Measurements from ENCODE around the gene DYSF.

Gene DYSF

DNA sequence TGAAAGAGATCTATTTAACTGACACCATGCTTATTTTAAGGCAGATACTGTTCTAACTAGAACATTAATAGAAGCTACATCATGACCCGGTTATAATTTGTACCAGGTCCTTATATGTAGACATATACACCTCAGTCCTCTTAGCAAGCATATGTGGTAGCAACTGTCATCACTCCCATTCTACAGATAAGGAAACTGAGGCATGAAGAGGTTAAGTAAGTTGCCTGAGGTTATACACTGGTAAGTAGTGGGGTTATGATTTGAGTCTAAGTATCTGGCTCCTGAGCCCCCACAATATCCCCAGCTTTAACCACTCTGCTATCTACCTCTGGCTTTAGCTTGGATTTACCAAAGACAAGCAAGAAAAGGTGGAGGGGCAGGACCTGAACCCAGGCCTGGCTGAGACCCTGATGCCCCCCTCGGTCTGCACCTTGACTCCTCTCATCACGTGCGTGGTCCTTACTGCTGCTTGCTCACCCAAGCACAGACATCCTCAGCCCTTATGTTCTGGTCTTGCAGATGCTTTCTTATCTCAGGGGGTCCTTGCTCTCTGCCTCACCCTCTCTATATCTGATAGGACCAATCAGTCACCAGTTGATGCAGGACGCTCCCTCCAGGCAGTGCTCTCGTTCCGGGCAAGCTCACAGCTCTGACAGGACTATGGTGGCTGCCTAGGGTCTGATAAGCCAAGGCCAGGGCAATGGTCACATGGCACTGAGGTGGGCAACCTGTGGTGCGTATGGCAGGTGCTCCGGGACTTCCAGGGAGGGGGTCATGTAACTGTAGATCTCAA, 4.0 kb downstream of the DYSF start:
- DNase-seq: no peak

DNA sequence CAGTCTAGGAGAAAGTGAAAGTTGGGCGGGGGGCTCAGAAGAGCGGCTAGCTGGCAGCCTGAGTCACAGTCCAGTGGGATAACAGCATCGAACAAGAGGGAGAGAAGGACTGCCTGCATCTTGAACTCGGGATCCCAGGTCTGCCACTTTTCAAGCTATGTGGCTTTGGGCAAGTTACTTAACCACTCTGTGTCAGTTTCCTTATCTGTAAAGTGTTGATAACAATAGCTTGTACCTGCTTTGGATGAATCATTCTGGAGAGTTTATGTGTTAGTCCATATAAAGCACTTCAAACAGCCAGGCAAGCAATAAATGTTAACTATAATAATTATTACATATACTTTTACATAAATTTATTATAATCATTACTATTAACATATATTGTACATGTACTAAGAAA, 4.6 kb downstream of the DYSF start:
- DNase-seq: no peak

DNA sequence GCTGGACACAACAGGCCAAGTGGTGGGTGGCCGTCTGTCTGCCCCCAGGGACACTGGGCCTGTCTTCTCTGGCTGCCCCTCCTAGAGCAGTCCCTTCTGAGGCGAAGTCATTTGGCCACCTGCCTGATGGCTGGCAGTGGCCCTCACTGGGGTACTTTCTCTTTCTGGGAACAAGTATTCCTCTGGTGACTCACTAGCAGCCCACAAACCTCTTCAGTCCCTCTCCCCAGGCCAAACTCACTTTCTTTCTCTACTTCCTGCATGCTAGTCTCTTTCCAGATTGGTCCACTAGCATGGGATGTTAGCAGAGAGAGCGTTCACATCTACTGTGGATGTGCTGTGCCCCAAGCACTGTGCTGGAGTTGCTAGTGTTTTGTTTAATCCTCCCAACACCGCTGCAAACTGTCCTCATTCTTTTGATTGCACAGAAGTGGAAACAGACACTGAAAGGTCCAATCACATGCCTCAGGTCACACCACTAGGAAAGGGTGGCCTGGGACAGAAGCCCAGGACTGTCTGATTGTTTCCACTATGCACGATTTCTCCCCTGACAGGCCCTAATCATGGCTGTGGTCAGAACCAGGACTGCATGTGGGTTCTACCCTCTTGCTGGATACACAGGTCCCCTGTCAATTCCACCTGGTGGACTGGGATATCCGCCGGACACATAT, 5.2 kb downstream of the DYSF start:
- no peak for DNase-seq

DNA sequence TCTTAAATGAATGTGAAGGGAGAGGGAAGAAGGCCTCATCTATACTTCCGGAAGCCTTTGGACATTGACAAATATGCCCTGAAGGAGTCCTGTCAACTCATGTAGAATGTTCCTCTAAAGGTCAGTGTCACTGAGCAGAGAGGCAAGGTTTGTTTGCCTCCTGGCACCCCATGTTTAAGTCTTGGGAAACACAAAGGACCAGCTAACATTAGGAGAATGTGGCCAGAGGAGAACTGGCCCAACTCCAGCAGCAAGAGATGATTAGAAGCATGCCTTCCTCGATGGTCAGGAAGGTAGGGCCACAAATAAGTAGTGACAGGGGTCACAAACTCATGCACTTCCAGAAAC, 5.7 kb downstream of the DYSF start:
- no peak for DNase-seq

DNA sequence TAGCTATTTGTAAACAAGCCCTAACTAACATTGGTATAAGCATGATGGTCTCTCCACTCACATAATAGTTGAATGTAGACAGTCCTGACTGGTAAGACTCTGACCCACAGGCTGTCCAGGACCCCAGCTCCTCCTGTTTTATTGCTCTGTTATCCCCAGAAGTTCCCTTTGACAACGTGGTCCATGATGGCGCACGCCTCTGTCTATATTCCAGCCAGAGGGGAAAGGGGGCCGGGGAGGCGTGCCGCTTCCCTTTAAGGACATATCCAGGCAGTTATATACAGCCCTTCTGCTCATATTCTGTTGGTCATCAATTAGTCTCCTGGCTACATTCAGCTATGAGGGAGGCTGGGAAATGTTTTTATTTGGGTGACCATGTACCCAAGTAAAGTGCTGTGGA, 6.7 kb downstream of the DYSF start:
- DNase-seq: no peak

DNA sequence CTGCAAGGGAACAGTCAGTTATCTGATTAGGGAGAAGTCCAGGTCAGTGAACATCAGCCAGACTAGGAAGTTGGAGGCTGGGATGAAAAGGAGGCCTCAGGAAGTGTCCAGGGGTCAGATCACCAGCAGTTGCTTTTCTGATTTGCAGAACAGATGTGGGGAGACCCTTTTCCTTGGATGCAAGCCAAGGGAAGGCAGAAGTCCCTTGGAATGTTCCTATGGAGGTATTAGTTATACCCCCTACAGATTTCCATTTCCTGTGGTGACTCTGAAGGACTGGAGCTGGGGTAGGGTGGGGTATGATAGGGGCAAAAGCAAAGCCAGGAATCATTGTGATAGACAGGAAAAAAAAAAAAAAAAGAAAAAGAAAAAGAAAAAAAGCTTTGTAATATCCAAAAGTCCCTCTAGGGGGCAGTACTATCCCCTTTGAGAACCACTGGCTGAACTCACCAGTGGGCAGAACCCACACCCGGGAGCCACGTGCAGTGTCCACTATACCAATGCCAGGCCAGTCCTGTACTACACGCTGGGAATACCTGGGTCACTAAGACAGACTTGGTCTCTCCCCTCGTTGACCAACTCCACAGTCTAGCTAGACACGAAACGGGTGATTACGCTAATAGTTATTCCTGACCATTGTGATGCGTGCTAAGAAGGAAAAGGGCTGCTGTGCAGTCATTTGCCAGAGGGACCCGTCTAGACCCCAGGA, 7.4 kb downstream of the DYSF start:
- no peak for DNase-seq

DNA sequence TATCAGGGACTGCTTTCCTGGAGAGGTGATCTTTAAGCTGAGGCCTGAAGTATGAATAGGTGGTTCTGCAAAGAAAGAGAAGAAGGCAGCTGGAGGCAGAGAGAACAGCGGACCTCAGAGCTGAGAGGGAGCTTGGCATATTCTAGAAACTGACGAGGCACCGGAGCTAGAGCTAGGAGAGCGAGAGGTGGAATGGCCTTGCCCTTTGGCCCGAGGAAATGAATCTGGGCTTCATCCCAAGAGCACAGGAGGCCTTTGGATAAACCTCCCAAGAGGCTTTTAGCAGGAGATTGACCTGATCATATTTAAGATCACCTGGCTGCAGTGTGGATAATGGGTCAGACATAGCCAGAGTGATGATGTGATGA, 7.9 kb downstream of the DYSF start:
- no peak for DNase-seq

DNA sequence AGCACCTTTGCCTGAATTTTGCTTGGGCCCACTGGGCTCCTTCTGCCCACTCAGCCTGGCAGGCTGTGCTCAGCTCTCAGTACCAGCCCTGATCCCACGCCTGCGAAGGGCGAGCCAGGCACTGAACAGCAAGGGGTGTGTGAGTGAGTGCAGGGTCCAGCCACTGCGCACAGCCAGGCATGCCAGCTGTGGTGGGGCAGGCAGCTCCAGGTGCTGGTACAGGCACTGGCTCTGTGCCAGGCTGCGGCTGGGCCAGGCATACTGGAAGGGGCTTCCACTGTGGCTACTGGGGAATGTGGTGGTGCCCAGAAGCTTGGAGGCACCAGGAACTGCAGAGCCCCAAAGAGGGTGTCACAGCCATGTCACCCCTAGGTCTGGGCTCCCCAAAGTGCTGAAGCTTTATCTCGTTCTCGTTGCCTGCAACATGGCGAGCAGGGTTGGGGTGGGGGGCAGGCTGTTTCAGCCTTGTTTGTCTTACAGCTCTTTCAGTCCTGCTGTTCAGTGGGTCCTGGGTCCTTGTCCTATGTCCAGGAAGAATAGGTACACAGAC, 8.8 kb downstream of the DYSF start:
- no peak for DNase-seq

- DNase-seq: no peak
These were observed 9.4 kb downstream of the DYSF start for GRCh38 chr2:71462641-71463341.

GRCh38 chr2:71463342-71463654, 9.9 kb downstream of the DYSF start:
- DNase-seq: no peak

DNA sequence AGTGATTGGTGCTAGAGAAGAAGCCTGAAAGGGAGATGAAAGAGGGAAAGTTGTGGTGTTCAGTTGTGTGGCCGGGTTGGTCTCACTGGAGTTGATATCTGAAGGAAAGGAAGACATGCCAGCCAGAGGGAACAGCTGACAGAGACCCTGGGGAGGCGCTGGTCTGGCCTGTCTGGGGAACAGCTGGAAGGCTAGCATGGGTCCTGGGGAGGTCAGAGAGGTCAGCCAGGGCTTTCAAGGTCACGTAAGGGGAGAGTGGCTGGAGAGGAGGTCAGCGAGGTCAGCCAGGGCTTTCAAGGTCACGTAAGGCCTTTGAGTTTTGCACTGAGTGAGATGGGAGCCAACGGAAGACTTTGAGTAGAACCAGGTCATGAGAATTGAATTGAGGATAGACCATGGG, 11.0 kb downstream of the DYSF start:
- DNase-seq: no peak

- DNase-seq: no peak
These were observed 12.0 kb downstream of the DYSF start for GRCh38 chr2:71465356-71465755.

DNA sequence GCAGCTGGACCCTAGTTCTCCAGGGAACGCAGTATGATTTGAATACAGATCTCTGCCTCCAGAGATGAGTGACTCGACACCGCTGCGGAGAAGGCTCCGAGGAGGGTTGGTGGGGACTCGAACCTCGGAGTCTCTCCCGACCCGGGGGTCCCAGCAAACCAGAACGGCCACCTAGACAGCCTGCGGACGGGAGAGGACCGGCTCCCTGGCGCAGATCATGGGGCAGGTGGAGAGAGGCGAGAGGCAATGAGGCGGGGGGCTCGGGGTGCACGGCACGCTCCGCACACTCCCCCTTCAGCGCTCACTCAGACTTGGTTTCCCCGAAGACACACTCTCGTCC, 12.6 kb downstream of the DYSF start:
- no peak for DNase-seq

DNA sequence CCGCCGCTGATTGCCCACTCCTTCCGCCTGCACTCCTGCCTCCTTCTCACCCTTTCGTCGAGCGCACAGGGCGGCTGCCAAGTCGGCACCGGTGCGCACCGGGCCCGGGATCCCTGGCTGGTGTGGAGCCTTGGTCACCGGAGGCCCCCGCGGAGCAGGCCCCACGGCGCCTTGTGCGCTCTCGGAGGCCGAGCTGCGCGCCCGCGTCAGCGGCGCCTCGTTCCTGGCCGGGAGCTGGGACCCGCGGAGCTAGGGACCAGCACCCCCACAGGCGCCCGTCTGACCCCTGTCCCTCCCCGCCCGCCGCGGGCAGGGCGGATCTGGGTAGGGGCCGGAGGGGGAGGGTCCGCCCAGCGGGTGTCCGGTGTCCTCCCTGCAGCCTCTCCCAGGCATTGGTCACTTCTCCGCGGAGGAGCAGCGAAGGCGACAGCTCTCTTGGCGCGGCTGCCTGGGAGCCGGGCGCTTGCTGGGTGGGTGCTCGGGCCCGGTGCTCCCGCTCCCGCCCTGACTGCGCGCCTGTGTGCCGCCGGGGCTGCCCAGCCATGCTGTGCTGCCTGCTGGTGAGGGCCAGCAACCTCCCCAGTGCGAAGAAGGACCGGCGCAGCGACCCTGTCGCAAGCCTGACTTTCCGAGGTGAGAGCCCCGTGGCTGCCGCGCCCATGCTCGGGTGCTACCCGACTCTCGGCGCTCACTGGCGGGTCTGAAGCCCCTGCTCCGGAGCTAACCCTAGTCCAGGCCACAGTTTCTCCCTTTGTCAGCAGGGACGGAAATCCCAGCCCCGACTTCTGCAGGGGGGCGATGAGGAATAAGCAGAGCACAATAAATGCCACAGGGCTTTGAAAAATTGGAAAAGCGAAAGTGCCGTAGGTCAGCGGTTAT, 13.2 kb downstream of the DYSF start:
- no peak for DNase-seq

DNA sequence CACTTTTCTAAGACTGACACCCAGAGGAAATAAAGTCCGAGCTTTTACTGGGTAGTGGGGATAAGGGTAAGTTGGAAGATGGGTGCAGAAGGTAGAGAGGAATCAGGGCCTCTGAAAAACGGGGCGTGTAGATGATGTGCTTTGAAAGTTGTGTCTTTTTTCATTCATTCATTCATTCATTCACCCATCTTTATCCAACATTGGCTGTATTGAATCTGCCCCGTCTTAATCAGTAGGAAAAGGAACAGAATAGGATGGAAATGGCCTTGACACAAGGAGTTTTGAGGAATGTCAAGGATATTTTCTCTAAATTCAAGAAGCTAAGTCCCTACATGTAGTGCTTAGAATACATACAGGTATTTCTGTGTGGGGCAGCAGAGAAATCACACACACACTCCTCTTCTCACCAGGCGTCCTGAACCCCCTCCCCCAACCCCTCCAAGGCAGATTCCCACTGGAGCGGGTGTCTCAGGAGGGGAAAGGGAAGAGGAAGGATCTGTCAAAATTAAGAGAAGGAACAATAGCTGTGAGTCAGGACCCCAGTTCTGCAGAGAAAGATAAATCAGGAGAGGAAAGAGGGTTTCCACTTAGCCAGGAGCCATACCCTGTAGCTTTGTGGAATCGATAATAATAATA, 13.9 kb downstream of the DYSF start:
- DNase-seq: no peak

GRCh38 chr2:71468279-71469015, 15.1 kb downstream of the DYSF start:
- DNase-seq: no peak

DNA sequence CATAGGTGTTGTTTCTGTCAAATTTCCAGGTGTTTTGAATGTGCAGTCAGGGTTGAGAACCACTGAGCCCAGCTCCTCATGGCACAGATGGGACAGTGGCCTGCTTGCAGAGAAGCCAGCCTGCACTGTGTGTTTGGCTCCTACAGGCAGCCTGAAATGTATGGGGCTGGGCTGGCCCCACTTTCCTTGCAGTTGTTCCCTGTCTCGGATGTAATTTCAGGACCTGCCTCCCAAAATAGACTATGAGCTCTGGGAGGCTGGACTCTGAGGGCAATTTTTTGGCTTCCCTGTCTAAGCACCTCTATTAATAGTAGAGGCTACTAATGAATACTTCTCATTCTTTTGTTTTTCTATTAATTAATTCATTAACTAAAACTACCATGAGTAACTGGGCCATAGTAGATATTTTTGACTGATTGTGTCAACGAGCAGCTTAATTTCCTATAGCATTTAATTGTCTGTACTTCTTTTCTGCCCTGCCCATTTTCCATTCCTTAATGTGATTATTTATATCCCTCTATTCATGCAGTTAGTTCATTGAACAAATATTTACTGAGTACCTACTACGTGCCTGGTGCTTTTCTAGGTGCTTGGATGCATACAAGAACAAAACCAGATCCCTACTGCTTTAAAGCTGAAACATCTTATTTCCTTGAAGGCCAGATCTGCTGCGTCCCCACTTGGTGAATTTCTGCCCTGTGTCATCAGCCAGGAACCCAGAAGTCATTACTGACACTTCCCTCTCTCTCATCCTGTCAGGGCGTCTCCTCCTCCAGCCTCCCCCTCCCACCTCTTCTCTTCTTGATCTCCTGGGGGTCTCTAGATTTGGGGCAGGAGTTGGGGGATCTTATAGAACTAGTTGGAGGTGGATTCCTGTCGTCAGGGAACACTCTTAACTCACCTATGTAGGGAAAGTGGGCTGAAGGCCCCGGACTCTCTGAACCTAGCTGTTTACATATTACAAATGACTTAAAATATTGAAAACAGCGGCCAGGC, 16.3 kb downstream of the DYSF start:
- DNase-seq: no peak

DNA sequence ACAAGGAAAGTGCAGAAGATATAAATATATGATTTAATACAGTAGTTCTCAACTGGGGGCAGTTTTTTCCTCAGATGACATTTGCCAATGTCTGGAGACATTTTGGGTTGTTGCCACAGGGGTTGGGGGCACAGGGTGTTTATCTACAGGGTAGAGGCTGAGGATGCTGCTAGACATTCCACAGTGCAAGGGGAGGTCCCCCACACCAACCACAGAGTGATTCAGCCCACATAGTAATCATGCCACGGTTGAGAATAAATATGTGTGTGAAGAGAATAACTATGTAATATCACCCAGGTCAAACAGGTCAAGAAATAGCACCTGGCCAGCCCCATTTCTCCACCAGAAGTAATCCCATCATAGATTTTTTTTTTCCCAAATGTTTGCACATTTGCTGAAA, 17.9 kb downstream of the DYSF start:
- no peak for DNase-seq

- DNase-seq: no peak
These were observed 18.7 kb downstream of the DYSF start for GRCh38 chr2:71472019-71472418.

Measured in SHP77 (cell line).